NCI-H2171 treated with DMSO at 0.1 percent for 48 hours (cell line): Measurements from ENCODE around the gene ELK3.

Experiments used
- DNase-seq: peaks from one replicate; lab custom pipeline; 2025; lab: John Stamatoyannopoulos, UW

Gene ELK3

DNA sequence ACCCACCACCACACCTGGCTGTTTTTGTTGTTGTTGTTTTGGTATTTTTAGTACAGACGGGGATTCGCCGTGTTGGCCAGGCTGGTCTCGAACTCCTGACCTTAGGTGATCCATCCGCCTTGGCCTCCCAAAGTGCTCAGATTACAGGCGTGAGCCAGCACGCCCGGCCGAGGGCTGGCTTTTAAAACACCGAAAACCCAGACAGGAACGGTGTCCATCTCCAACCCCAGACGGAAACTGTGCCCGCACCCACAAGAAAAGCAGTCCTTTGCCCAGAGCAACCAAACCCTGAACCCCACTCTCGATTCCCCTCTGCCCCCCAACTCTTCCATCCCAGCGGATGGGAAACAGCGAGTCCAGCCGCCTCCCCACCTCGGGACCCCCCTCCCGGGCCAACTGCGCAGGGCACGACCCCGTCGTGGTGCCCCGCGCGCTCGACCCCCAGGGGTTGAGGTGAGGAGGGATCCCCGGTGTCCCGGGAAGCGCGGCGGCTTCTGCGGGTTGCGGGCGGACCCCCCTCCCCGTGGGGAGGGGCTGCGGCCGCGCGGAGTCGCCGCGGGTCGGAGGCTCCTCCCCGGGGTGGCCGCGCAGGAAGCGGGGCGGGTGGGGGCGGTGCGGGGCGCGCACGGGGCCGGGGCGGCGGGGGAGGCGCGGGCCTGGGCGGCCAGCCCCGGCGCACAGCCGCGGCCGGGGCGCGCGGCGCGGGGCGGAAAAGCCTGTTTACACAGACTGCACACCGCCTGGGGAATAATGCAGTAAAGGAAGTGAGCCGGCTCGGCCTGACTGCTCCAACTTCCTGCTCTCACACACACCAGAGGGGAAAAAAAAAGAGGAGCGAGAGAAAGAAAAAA, at the start of gene ELK3:
Gene ELK3, plus strand, starts transcription at position 651 of the 851 bp plus-strand sequence.
- peak; percentile 70 for DNase-seq

DNA sequence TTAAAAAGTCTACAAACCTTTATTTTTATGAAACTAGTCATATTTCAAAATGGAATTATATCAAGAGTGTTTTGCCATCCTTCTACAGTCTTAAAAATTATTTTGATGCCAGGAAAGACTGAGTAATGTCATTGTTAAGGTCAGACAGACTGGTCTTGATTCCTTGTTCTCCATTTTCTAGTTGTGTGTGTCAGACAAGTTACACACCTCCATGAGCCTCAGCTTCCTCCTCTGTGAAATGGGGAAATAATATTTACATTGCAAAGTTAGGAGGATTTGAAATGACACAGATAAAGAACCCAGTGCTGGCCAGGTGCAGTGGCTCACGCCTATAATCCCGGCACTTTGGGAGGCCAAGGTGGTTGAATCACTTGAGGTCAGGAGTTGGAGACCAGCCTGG, 47.4 kb upstream of the ELK3 start:
- DNase-seq: no peak

DNA sequence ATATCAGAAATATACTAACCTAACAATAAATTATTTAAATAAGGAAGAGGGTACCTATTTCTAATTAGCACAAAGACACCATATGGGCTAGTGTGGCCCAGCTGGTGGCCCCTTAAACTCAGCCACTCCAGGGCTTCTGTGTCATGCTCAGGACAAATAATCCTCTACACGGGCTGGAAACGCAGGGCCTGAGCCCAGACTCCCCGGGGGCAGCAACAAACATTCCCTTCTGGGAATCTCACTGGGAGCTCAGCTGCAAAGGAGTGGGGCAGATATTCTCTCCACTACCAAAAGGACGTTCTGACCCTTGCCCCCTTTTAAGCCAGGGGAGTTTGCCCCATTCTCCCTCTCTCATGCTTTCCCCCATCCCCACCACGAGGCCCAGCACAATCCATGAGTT, 43.7 kb upstream of the ELK3 start:
- DNase-seq: no peak

DNA sequence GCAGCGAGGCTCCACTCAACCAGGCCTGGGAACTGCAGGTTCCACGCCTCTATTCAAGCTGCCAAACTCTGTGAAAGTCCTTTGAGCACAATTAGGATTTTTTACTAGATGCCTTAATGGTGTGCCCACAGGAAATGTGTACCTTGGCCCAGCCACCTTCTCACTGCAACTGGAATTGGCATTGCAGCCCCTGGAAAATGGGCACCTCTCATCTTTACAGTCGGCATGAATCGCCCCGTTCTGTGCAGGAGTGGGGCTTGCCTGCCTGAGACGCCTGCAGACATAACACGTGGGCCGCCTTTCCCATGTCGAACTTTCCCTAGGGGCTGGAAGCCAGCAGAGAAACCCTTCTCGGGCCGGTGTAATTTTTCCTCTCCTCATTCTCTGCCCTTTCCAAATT, 42.0 kb upstream of the ELK3 start:
- no peak for DNase-seq

DNA sequence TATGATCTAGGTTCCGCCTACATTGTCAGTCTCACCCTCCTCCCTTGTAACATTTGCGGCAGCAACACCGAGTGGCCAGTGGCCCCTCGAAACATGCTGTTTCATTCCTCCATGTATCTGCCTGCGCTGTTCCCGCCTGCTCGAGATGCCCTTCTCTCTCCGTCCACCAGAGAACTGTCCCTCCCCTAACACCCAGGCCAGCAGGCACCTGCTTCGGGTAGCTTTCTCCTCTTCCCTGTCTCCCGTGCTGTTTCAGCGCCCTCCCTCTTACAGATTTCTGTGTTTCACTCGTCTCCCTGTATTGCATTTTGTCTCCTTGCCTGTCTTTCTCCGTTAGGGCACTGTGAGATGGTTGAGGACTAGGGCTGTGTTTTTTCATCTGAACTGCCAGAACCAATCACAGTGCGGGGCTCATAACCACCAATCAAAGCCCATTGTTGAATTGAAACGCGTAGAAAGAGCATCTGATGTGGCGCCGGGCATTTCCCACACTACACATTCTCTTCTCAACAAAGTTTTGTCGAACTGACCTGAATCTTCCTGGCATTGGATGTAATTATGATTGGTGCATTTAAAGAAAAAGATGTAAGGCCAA, 40.9 kb upstream of the ELK3 start:
- no peak for DNase-seq

DNA sequence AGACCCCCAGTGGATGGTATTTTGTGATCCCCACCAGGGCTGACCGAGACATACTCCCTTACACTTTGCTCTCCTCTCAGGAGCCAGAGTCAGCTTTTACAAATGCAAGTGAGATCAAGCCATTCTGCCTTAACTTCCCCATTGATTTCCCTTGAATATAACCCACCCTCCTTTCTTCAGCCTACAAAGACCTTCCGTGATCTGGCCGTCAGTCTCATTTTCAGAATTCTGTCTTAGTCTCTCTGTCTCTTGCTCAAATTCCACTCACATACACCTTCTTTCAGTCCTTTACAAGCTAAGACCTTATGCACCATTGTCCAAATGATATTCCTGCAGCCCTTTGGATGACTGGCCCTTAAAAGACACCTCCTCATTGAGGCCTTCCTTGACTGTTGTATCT, 39.0 kb upstream of the ELK3 start:
- DNase-seq: no peak

DNA sequence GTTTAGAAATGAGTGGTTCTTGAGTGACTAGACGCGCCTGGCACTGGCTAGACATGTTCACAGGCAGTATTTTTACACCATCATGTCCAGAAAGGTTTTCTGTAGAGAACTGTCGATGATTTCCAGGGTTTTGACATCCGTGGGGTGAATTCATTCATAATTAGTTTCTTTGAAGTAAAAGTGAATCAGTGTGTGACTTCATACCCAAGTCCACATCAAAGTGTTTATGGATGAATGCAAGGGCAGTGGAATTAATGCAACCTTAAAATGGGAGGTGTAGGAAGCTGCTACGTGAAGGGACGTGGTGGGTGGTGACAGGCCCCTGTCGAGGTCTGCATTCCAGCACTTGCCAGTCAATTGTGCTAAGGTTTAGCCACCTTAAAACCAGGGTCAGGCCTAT, 38.4 kb upstream of the ELK3 start:
- no peak for DNase-seq

DNA sequence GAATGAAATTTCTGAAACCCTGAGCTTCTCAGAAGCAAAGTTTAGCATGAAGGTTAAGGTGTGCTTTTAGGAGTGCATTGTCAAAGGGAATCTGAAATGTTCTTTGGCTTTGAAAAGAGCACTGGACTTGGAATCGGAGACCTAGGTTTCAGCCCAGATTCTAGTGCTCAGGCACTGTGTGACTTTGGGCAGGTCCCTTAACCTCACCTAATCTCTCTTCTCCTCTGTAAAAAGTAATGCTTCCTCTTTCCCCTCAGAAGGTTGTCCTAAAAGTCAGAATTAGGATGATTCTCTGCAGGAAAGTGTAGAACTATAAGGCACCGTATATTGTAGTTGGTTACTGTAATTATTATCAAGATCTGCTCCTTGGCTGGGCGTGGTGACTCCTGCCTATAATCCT, 38.0 kb upstream of the ELK3 start:
- no peak for DNase-seq

DNA sequence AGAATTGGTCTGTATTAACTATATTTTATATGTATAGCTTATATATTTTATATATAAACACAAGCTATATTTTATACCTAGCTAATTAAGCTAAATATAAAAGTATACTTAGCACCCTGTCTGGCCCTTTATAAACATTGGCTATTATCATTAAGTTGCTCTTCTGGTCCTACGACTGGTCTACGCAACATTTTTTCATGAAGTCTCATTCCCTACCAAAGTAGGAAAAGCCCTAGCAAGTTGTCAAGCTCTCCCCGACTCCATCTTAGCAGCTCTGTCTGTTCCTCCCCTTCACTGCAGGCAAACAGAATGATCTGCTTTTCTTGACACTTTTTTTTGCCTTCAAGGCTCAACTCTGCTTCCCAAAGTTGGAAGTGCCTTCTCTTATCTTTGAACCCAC, 36.7 kb upstream of the ELK3 start:
- DNase-seq: no peak

DNA sequence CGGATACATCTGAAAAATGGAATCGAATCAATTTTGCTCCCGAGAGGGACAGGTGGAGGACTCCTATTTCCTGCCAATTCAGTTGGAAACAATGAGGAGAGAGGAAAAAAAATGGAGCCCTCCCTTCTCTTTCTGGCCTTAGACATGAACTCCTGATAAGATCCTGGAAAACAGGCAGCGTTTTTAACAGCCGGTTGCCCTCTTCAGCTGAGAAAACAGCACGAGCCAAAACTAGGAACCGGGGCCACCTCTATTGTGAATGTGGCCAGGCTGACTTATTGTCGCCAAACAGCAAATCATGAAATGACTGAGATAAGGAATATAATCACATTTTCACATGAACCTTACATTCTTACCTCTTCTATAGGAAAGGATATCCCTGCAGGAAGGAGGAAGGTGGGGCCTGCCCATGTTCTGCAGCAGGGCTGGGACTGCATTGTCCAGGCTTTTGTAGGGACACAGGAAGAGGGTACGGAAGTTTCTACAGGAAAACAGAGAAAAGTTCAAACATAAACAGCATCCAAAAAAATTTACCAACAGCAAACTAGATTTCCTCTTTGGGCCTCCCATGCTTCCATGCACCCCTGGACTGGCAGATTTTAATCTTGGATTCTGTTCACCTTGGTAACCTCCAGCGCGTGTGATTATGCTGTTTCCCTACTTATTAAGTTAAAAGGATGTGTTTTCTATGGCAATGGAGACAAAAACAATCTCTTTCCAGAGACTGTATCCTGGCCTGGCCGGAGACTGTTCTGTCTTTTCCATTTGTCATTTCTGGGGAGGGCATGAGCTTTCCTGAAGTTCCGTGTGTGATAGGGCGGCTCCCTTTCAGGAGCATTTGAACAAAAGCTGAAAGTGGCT, 29.0 kb upstream of the ELK3 start:
- DNase-seq: peak; percentile 82

DNA sequence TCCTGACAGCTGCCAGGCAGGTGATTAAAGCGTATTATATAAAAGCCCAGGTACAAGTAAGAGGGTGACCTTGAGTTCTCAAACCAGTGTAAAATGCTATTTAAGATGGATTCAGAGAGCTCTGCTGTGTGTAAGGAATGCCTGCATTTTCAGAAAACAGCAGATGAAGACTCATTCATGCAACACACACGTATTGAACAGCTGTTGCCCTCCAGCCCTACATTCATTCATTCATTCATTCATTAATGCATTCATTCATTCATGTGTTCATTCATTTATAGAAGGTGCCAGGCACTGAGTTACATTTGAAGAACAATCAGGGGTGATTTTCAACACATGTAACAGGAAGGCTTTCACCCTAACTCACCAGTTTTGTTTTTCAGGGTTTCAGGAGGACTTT, 27.4 kb upstream of the ELK3 start:
- DNase-seq: peak; percentile 7

DNA sequence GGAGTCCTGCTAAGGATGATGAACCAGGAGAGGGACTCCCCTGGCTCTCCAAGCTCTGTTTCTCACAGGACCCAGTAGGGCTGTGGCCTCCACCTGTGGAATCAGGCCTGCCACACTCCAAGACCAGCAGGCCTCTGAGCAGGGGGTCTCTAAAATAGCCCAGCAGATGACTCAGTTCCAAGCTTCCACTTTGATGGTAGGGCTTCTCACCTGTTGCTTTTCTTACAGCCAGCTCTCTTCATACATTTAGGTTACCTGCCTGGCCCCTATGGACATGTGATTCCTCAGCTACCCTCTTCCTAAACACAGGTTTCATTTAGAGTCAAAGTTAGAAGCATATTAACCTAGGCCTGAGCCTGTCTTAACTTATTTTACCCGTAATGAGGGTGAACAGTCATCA, 26.7 kb upstream of the ELK3 start:
- no peak for DNase-seq

DNA sequence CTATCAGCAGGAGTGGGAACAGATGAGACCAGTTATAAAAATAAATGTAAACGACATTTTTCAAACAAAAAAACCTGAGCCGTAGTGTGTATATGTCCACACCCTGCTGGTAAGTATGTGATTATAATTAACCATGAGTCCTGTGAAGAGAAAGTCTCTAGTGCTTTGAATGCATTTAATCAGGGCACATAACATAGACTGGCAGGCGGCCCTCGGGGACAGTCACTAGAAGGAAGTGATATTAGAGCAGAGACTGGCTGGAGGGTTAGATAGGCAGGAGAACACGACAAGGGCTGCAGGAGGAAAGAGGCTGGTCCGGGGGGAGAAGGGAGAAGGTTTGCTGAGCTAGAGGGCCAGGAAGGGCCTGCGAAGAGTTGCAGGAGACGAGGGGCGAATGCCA, 23.8 kb upstream of the ELK3 start:
- DNase-seq: no peak

DNA sequence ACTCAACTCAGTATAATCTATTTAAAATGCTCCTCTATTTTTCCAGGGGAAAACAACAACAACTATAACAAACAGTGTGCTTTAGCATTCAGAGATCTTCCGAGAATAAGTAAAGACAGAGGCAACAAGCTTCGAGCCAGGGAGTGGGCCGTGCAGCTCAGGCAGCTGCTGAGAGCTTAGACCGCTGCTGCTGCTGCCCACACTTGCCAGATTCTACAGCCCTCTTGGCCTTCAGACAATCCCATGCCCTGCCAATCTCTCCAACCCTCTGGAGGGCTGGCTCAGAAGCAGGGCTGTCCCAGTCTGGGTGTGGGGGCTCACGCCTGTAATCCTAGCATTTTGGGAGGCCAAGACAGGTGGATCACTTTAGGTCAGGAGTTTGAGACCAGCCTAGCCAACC, 23.4 kb upstream of the ELK3 start:
- DNase-seq: no peak

DNA sequence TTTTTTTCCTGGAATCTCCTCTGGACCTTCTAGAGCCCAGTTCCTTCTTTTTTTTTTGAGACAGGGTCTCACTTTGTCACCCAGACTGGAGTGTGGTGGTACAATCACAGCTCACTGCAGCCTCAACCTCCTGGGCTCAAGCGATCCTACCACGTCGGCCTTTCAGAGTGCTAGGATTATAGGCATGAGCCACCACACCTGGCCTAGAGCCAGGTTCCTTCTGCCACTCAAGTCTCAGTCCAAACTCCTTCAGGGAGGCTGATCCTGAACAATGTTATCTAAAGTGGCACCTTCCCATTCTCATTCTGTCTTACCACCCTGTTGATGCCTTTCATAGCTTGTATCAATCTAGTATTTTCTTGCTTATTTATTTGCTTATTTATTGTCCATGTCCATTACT, 22.3 kb upstream of the ELK3 start:
- DNase-seq: no peak

DNA sequence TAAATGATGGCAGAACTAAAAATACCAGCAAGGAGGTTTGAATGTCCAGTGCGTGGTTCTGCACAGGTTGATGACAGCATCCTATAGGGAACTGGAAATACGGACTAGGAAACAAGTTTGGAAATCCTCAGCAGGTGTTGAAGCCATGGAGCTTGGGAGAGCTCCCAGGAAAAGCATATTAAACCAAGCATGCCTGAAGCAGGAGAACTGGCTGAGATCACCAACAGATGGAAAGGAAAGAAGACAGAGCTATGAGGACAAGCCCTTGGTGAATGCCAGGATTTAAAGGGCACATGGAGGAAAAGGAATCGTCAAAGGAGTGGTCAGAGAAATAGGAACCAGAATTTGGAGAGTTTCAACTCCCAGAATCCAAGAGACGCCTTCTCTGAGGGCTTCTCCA, 21.2 kb upstream of the ELK3 start:
- no peak for DNase-seq

DNA sequence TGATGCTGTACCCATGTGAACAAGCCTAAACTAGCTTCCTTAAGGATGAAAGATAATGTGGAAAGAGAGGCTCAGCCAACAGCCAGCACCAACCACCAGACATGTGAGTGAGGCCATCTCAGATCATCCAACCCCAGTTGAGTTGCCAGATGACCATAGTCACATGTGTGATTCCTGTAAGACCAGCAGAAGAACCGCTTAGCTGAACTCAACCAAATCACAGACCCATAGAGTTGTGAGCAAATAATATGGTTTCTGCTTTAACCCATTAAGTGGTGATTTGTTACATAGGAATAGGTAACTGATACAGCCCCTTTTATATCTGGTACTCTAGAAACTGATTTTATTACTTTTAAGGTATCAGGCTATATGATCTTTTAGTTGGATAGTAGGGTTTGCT, 17.6 kb upstream of the ELK3 start:
- DNase-seq: no peak

DNA sequence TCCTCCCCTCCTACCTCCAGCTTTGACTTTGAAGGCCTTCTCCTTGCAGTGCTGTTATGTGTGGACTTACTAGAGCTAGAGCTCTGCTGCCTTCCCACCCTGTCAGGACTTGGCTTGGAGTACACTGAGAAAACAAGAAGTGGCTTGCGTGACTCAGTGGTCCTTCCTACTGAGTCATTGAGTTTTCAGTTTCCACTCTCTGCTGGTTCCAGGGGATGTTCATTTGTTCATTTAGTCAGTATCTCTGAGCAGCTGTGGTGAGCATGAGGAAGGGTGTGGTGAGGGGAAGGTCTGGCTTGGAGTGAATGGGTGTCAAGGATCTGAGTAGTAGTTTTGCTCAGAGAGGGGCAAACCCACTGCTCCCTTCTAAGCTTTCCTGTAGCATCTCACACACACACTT, 17.2 kb upstream of the ELK3 start:
- no peak for DNase-seq

DNA sequence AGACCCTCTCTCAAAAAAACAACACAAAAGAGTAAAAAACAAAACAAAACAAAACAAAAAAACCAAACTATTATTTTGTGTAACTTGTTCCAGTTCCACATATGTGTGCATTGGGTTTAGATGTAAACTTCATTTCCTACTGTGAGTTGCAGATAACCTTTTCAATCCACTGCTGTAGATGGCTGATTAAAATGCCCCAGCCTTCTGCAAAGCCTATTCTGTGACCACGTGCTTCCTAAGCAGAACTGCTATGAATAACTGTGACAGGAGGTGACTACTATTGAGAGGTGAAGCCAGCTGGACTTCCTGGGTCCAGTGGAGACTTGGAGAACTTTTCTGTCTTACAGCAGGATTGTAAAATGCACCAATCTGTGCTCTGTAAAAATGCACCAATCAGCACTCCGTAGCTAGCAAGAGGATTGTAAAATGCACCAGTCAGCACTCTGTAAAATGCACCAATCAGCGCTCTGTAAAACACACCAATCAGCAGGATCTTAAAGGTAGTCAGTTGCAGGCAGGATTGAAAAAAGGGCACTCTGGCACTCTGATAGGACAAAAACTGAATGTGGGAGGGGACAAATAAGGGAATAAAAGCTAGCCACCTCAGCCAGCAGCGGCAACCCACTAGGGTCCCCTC, 10.3 kb upstream of the ELK3 start:
- no peak for DNase-seq

DNA sequence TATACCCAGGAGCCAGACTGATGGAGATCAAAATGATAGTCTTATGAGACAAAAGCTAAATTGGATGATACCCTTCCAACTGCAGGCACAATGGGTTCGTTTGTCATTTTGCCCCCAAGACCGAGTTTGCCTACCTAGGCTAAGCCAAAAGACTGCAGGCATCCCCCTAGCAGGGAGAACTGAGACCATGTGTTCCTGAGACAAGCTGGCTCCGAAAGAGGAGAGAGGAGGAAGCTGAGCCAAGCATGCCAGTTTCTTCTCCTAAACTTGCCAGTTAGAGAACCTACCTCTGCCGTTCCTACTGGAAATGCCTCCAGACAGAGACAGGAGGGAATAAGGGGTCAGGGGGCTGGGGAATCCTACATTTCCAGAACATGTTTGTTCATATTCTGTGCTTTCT, 8.3 kb upstream of the ELK3 start:
- DNase-seq: no peak

DNA sequence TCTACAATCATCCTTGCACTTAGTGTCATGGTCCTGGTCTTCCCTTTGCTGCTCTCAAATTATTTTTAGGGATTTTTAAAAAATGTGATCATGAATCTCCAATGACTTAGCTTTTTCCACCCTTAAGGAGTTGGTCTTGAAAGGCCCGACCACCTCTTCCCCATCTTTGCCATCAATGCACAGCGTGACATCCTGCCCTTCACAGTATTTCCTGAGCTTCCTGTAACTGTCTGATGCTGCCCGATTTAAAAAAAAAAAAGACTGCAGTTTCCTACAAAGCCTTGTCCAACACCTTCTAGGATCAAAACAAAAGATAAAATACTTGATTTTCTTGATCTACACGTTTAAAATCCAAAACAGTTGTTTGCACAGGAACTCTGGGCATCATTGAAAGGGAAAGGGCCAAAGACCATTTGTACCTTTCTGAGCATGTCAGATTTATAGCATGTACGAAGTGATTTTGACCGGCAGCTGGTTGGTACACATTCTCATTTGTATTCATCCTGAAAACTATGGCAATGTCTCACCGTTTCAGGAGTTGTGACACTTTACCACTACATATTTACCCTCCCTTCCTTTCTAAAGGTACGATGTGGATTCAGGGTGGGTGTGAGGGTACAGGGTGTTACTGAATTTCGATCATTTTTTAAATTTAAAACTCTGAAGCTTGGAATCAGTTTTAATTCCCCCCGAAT, 7.4 kb upstream of the ELK3 start:
- DNase-seq: no peak

DNA sequence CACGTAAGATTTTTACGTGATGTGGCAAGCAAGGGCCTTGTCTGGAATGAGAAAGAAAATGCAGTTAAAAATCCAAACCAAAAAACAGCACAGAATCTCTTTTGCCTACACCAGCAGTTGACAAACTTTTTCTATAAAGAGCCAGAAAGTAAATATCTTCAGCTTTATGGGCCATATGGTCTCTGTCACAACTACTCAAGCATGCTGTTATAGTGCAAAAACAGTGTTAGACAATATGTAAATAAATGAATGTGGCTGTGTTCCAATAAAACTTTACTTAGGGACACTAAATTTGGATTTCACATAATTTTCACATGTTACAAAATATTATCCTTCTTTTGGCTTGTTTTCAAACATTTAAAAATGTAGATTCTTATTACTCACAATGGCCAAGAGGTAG, 6.2 kb upstream of the ELK3 start:
- DNase-seq: peak; percentile 75
